Kidney epithelial cell (primary cell): ENCODE results near the gene PTPRT. TPM values are rescaled to one million over a fixed set of nuclear protein-coding genes. Genes with fewer than 3 reads are reported as not detected.

Experiments
- DNase-seq: peaks from one replicate; pipeline ENCODE4 v3.0.0-alpha.2; 2010; ENCODE audit warnings: low read depth
- H3K27me3 ChIP-seq: 2 replicates; pipeline ENCODE4 v1.6.0; 2011; ENCODE audit warnings: low read length; ENCODE audit not compliant: control insufficient read depth, insufficient read depth
- H3K36me3 ChIP-seq: 2 replicates; pipeline ENCODE4 v1.5.1; 2011; ENCODE audit warnings: low read length; ENCODE audit not compliant: control insufficient read depth, insufficient read depth
- H3K4me3 ChIP-seq: 2 replicates; pipeline ENCODE4 v1.5.1; 2011; ENCODE audit warnings: low read depth, mild to moderate bottlenecking, control low read depth, low read length
- CTCF ChIP-seq: IDR thresholded peaks from 2 replicates; pipeline ENCODE4 v1.5.1; 2011; ENCODE audit warnings: mild to moderate bottlenecking, moderate library complexity, low read length, control low read depth, inconsistent platforms; ENCODE audit not compliant: insufficient read depth, poor library complexity, severe bottlenecking
- total RNA-seq: library from RNA; depleted of rRNA; stranded (reverse); fragments of >200 nt; gene quantifications from 2 replicates; pipeline ENCODE4 v1.2.3, GENCODE V29; 2015

Gene PTPRT
- total RNA-seq, 1 donor from 2014 or later, result 0.25 TPM

- DNase-seq, result no peak
- Histone ChIP-seq H3K27me3 (no peaks in the 10 kb centered on the region), H3K36me3 (no peaks in the 10 kb centered on the region), H3K4me3 (no peak overlapping the region)
- no peak for TF ChIP-seq CTCF
These were observed 1087.7 kb downstream of the PTPRT start for GRCh38 chr20:42102000-42102399.

- TF ChIP-seq CTCF, result no peak
- DNase-seq, result no peak
- no peaks in the 10 kb centered on the region for H3K36me3 ChIP-seq
- no peak overlapping the region for H3K4me3 ChIP-seq
- no peaks in the 10 kb centered on the region for H3K27me3 ChIP-seq
These were observed 1089.5 kb downstream of the PTPRT start for GRCh38 chr20:42100137-42100704.

- Histone ChIP-seq H3K36me3 (no peaks in the 10 kb centered on the region), H3K4me3 (no peak overlapping the region), H3K27me3 (no peaks in the 10 kb centered on the region)
- DNase-seq, result no peak
- TF ChIP-seq CTCF, result no peak
These were observed 1090.6 kb downstream of the PTPRT start for GRCh38 chr20:42099101-42099500.

- Histone ChIP-seq H3K27me3 (no peaks in the 10 kb centered on the region), H3K4me3 (no peak overlapping the region), H3K36me3 (no peaks in the 10 kb centered on the region)
- no peak for TF ChIP-seq CTCF
- no peak for DNase-seq
These were observed 1091.3 kb downstream of the PTPRT start for GRCh38 chr20:42098418-42098817.

- H3K4me3 ChIP-seq, result no peak overlapping the region
- no peak for DNase-seq
- H3K27me3 ChIP-seq, result no peaks in the 10 kb centered on the region
- H3K36me3 ChIP-seq, result no peaks in the 10 kb centered on the region
- no peak for TF ChIP-seq CTCF
These were observed 1092.0 kb downstream of the PTPRT start for GRCh38 chr20:42097741-42098140.

- no peak overlapping the region for H3K4me3 ChIP-seq
- TF ChIP-seq CTCF, result no peak
- H3K36me3 ChIP-seq, result no peaks in the 10 kb centered on the region
- DNase-seq, result no peak
- no peaks in the 10 kb centered on the region for H3K27me3 ChIP-seq
These were observed 1094.5 kb downstream of the PTPRT start for GRCh38 chr20:42095221-42095620.
